ENCODE results near the gene TGFB1I1.

DNA sequence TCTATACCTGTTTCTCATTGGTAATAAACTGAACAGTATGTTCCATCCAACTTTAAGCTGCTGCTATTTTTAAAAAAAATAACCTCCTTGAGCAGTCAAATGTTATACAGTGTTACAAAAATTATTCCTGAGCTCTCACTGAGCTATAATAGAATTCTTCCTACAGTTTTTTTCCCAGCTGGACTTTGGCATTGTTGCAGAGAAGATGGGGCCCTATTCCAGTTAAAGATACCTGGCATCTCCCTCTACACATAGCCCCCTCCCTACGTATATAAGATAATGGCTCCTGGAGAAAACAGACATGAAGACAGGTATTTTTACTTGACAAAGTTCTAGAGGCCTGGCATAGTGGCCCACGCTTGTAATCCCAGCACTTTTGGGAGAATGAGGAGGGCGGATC is 42.2 kb upstream of the TGFB1I1 start:
- TF ChIP-seq ZNF7 (CRISPR knock-in tag; IDR thresholded peaks at IDR 0.05) (no peak), ZNF280B (CRISPR knock-in tag; IDR thresholded peaks at IDR 0.05; ENCODE audit: borderline replicate concordance) (no peak), TCF7L2 (IDR thresholded peaks at IDR 0.05; ENCODE audit: low read depth, low read length) (no peak), MXI1 (IDR thresholded peaks at IDR 0.05; ENCODE audit: borderline replicate concordance, low read depth, low read length) (no peak)
